K562 (cell line): ENCODE data around the gene HTR2C. TPM values are rescaled to one million over a fixed set of nuclear protein-coding genes. Genes with fewer than 3 reads are reported as not detected.

ENCODE experiments used
- ATAC-seq: fragments of 200-7000 bp; cut with Tn5 transposase; 3 replicates; pipeline ENCODE4 v1.9.1; 2020; ENCODE audit warnings: moderate library complexity
- BruUV-seq: library from RNA; stranded (reverse); fragments of 400-500 nt; replicated peaks from 2 replicates; lab custom pipeline; 2021; lab: Mats Ljungman, UMichigan
- CTCF ChIA-PET: fragments of 300-600 bp; formaldehyde crosslinking; extraction: SDS; loops from one replicate; lab custom pipeline; 2021; ENCODE audit warnings: low intra/inter-chr PET ratio; lab: Yijun Ruan, JAX
- POLR2A ChIA-PET: fragments of 300-600, 350-650 bp; sonication (Branson Sonifier 250); formaldehyde crosslinking; extraction: SDS; loops from one replicate; lab custom pipeline; 2021; ENCODE audit warnings: antibody characterized with exemption, inconsistent platforms; lab: Yijun Ruan, JAX
- DNase-seq, 4 experiments: peaks; one replicate each; pipeline versions ENCODE4 v3.0.0 to v3.0.0-alpha.2; 2011 to 2018; ENCODE audit warnings: low spot score in 3 of 4, mixed read lengths in 3 of 4; ENCODE audit errors: extremely low read depth in 1 of 4
- FAIRE-seq: peaks from 2 replicates; lab custom pipeline; 2011; peaks lifted over from hg19 to GRCh38; lab: Jason Lieb, UNC
- H2AFZ ChIP-seq: 2 replicates; pipeline ENCODE4 v1.6.0; 2011; ENCODE audit warnings: low read depth, low read length, control low read depth, inconsistent platforms
- H3K27ac ChIP-seq: fragments of 200-600 bp; 3 replicates; pipeline ENCODE4 v1.8.0; 2011; ENCODE audit warnings: low read depth, mild to moderate bottlenecking, control low read depth, inconsistent platforms, low read length, moderate library complexity, mixed read lengths; ENCODE audit errors: extremely low read depth
- H3K27me3 ChIP-seq, 2 experiments: fragments of 300-600 bp in 1 of 2; 2 replicates in 1 of 2; 3 replicates in 1 of 2; pipeline versions ENCODE4 v1.6.0 to v1.8.0; 2011; ENCODE audit warnings: inconsistent platforms in 2 of 2, low read length in 2 of 2, mild to moderate bottlenecking in 1 of 2, mixed read lengths in 1 of 2, moderate library complexity in 1 of 2; ENCODE audit not compliant: control insufficient read depth in 2 of 2, insufficient read depth in 2 of 2
- H3K36me3 ChIP-seq: fragments of 300-600 bp; 3 replicates; pipeline ENCODE4 v1.8.0; 2011; ENCODE audit warnings: mild to moderate bottlenecking, low read length, inconsistent platforms; ENCODE audit not compliant: control insufficient read depth, insufficient read depth
- H3K4me1 ChIP-seq, 2 experiments: fragments of 200-600 bp in 1 of 2; replicated peaks in 1 of 2; 2 replicates in 1 of 2; 3 replicates in 1 of 2; pipeline versions ENCODE4 v1.5.1 to v1.8.0; 2011; ENCODE audit warnings: inconsistent platforms in 2 of 2, low read length in 2 of 2, mild to moderate bottlenecking in 1 of 2, mixed read lengths in 1 of 2, moderate library complexity in 1 of 2; ENCODE audit not compliant: control insufficient read depth in 2 of 2, insufficient read depth in 2 of 2
- H3K4me2 ChIP-seq: 2 replicates; pipeline ENCODE4 v1.6.1; 2011; ENCODE audit warnings: low read length, control low read depth, inconsistent platforms, mixed read lengths; ENCODE audit not compliant: insufficient read depth
- H3K4me3 ChIP-seq: fragments of 200-600 bp; sonication (generic), shearing (Covaris generic); 2 replicates; pipeline ENCODE4 v1.5.1; 2016; ENCODE audit warnings: control low read depth, inconsistent platforms
- H3K79me2 ChIP-seq: fragments of 200-600 bp; 3 replicates; pipeline ENCODE4 v1.8.0; 2011; ENCODE audit warnings: low read length, inconsistent platforms; ENCODE audit not compliant: control insufficient read depth, insufficient read depth
- H3K9ac ChIP-seq, 2 experiments: 2 replicates each; pipeline versions ENCODE4 v1.6.0 to v1.6.1; 2011; ENCODE audit warnings: low read depth in 2 of 2, low read length in 2 of 2, control low read depth in 1 of 2, inconsistent platforms in 1 of 2, mild to moderate bottlenecking in 1 of 2, mixed read lengths in 1 of 2; ENCODE audit not compliant: insufficient read depth in 1 of 2
- H3K9me1 ChIP-seq: one replicate; pipeline ENCODE4 v1.6.0; 2011; ENCODE audit warnings: inconsistent platforms, mild to moderate bottlenecking, low read length, moderate library complexity; ENCODE audit not compliant: control insufficient read depth, insufficient read depth
- H3K9me3 ChIP-seq: replicated peaks from 2 replicates; pipeline ENCODE4 v1.5.1; 2011; ENCODE audit warnings: low read depth, low read length, inconsistent platforms; ENCODE audit not compliant: control insufficient read depth, insufficient read depth
- H4K20me1 ChIP-seq: replicated peaks from 2 replicates; pipeline ENCODE4 v1.6.1; 2011; ENCODE audit warnings: low read length, inconsistent platforms, mixed read lengths; ENCODE audit not compliant: control insufficient read depth, insufficient read depth
- HIVEP1 ChIP-seq: fragments of 250-450 bp; sonication (Bioruptor Pico); IDR thresholded peaks from 2 replicates; pipeline ENCODE4 v1.4.0; 2020; ENCODE audit warnings: mild to moderate bottlenecking
- SRF ChIP-seq, 2 experiments: fragments of 250-450, 450-650 bp in 1 of 2; sonication (Bioruptor Pico) in 1 of 2; sonication (generic) in 1 of 2; formaldehyde crosslinking; IDR thresholded peaks; 2 replicates each; pipeline versions ENCODE4 v1.5.0 to v1.5.1; 2020 to 2022; ENCODE audit warnings: mild to moderate bottlenecking in 1 of 2, missing genetic modification reagents in 1 of 2
- WGBS: fragments of 100-300 bp; shearing (Covaris generic); methylation state at CpG from one replicate; pipeline ENCODE4 v1.1.6; 2016; ENCODE audit warnings: low coverage, mixed read lengths; ENCODE audit not compliant: insufficient coverage; ENCODE audit errors: missing lambda C conversion rate; 5-methylcytosine and 5-hydroxymethylcytosine counted together
- in situ Hi-C: fragments of 300-500 bp; cut with MboI; formaldehyde crosslinking; loops from 4 replicates; pipeline ENCODE4 v1.15.0; 2018; ENCODE audit warnings: inconsistent platforms, mixed read lengths
- intact Hi-C: fragments of 100-400 bp; cut with micrococcal nuclease; formaldehyde crosslinking; loops from 2 replicates; pipeline ENCODE4 v1.14.2; 2022
- polyA plus RNA-seq, 8 experiments: library from polyadenylated mRNA; depleted of rRNA in 4 of 8; stranded (reverse) in 5 of 8; unstranded in 3 of 8; fragments of >200 nt; fragmentation: Nextera tagmentation in 2 of 8; fragmentation: Illumina TruSeq in 1 of 8; extraction: Ambion mirVana in 2 of 8; extraction: Trizol in 1 of 8; gene quantifications; 2 replicates each; pipeline versions ENCODE4 v1.2.1 to v1.2.3, GENCODE V29; 2011 to 2014; ENCODE audit warnings: inconsistent platforms in 1 of 8, missing spikeins in 1 of 8
- total RNA-seq, 7 experiments: library from RNA; depleted of rRNA in 6 of 7; stranded (reverse); fragments of >200 nt in 6 of 7; fragmentation: Illumina TruSeq in 2 of 7; extraction: Trizol in 2 of 7; gene quantifications; 2 replicates each; pipeline versions ENCODE4 v1.2.1 to v1.2.3, GENCODE V29; 2011 to 2021; ENCODE audit warnings: low replicate concordance in 1 of 7
- TF ChIP-seq, protein P1 (sequence below): fragments of 450-650 bp; formaldehyde crosslinking; IDR thresholded peaks from 2 replicates; pipeline ENCODE4 v1.4.0; 2020; ENCODE audit warnings: mild to moderate bottlenecking
- TF ChIP-seq, protein P2 (sequence below): fragments of 450-650 bp; IDR thresholded peaks from 2 replicates; pipeline ENCODE4 v1.6.1; 2014; ENCODE audit warnings: low read depth, mild to moderate bottlenecking, moderate library complexity, borderline replicate concordance

Gene HTR2C
- total and polyA plus RNA-seq, 9 of the 15 experiments (the other 6 are each of a cell fraction or from before 2014, with no cell fraction given), result 0.04 to 0.22 (median 0.10) TPM

DNA sequence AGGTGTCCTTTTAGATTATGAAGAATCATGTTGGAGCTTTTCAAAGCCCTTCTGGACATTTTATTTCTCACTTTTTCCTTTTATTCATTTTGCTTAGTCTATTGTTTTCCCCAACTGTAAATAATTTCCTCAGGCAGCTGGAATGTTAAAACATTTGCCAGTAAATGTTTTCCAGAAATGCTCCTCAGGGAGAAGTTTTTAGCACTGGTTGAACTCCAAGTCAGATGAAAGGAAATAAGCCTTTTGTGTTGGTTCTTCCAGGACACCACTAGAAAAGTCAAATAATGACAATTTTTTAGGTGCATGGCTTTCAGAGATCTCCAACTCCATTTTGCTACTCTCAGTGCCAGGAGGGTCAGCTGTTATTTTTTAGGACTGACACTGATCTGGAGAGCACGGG lies 305.6 kb downstream of the HTR2C start:
- Histone ChIP-seq H3K36me3 (no peaks in the 10 kb centered on the region), H2AFZ (no peak overlapping the region), H3K4me3 (no peak overlapping the region), H3K9ac (no peak overlapping the region), H3K4me2 (no peak overlapping the region), H3K27me3 (no peaks in the 10 kb centered on the region)
- intact Hi-C loops (no loop called here), in situ Hi-C loops (no loop called here)
- ChIA-PET CTCF (no interaction called here), POLR2A (no interaction called here)
- WGBS, result 9% methylated on average over 1 of the region's 1 CpG
- no peak for ATAC-seq
- no TSS peak for BruUV-seq
- TF ChIP-seq, protein P1, sequence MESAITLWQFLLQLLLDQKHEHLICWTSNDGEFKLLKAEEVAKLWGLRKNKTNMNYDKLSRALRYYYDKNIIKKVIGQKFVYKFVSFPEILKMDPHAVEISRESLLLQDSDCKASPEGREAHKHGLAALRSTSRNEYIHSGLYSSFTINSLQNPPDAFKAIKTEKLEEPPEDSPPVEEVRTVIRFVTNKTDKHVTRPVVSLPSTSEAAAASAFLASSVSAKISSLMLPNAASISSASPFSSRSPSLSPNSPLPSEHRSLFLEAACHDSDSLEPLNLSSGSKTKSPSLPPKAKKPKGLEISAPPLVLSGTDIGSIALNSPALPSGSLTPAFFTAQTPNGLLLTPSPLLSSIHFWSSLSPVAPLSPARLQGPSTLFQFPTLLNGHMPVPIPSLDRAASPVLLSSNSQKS (CRISPR knock-in tag), result no peak
- TF ChIP-seq, protein P2, sequence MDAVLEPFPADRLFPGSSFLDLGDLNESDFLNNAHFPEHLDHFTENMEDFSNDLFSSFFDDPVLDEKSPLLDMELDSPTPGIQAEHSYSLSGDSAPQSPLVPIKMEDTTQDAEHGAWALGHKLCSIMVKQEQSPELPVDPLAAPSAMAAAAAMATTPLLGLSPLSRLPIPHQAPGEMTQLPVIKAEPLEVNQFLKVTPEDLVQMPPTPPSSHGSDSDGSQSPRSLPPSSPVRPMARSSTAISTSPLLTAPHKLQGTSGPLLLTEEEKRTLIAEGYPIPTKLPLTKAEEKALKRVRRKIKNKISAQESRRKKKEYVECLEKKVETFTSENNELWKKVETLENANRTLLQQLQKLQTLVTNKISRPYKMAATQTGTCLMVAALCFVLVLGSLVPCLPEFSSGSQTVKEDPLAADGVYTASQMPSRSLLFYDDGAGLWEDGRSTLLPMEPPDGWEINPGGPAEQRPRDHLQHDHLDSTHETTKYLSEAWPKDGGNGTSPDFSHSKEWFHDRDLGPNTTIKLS, result no peak
- TF ChIP-seq HIVEP1, result no peak
- TF ChIP-seq SRF (CRISPR knock-in tag; IDR thresholded peaks at IDR 0.05), result no peak
- TF ChIP-seq, all 486 proteins: peak for 0
- H3K79me2 ChIP-seq, result no peaks in the 10 kb centered on the region
- no peak for DNase-seq
- no peaks in the 10 kb centered on the region for H3K9me3 ChIP-seq
- H3K27ac ChIP-seq, result no peak overlapping the region
- no peak for FAIRE-seq
- H4K20me1 ChIP-seq, result no peaks in the 10 kb centered on the region
- H3K4me1 ChIP-seq, result no peaks in the 10 kb centered on the region
- no peaks in the 10 kb centered on the region for H3K9me1 ChIP-seq
